H54 (cell line): ENCODE data around the gene XRRA1.

ENCODE experiments used
- DNase-seq: peaks from one replicate; pipeline ENCODE4 v3.0.0; 2011; ENCODE audit warnings: low spot score, mixed read lengths; ENCODE audit not compliant: insufficient read length
- FAIRE-seq: peaks from 3 replicates; lab custom pipeline; 2011; peaks lifted over from hg19 to GRCh38; lab: Jason Lieb, UNC
- POLR2A ChIP-seq: IDR thresholded peaks from 2 replicates; pipeline ENCODE4 v1.6.1; 2011; ENCODE audit warnings: low read depth, mild to moderate bottlenecking, low read length

Gene XRRA1

DNA sequence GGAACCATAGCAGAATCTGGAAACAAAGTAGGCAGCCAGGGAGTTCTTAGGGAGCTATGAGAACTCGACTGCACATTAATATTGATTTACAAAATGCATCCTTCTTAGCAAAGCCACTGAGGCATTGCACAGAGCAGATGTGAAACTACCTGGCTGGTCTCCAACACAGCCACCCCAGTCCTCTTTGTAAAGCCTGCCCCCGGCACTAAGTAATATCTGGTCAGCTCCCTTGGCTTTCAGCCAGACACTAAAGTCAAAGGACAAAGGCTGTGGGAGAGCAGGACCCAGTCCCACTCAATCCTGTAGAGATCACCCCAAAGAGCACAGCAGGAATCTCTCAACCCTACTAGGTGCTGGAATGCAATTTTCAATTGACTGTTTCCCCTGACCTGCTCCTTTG is 12.8 kb downstream of the XRRA1 start:
- DNase-seq, result no peak
- FAIRE-seq, result no peak
- no peak for TF ChIP-seq POLR2A

- no peak for FAIRE-seq
- no peak for TF ChIP-seq POLR2A
- DNase-seq, result no peak
Measured at GRCh38 chr11:74935285-74935684, 13.6 kb downstream of the XRRA1 start.

DNA sequence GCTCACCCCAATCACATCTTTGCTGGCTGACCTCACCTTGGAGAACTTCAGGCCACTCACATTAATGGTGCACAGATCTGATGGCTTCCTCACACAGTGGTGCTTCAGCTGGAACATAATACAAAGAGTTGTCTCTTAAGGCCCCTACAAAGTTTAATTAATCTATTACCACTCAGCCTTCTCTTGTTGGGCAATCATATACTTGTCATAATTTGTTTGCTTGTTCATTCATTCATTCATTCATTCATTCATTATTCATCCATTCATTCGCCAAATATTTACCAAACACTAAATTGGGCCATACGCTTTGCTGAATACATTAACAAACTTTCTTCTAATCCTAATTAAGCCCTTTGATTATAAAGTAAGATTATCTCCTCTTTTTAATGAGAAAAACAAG is 15.1 kb downstream of the XRRA1 start:
- TF ChIP-seq POLR2A, result no peak
- no peak for FAIRE-seq
- DNase-seq, result no peak

- no peak for TF ChIP-seq POLR2A
- FAIRE-seq, result peak; percentile 45
Measured at GRCh38 chr11:74932797-74933196, 16.1 kb downstream of the XRRA1 start.

GRCh38 chr11:74932169-74932568 is 16.7 kb downstream of the XRRA1 start:
- FAIRE-seq (no peak), DNase-seq (no peak)
- TF ChIP-seq POLR2A, result no peak

More at GRCh38 chr11:74932797-74933196, 16.1 kb downstream of the XRRA1 start:
- DNase-seq, result no peak

DNA sequence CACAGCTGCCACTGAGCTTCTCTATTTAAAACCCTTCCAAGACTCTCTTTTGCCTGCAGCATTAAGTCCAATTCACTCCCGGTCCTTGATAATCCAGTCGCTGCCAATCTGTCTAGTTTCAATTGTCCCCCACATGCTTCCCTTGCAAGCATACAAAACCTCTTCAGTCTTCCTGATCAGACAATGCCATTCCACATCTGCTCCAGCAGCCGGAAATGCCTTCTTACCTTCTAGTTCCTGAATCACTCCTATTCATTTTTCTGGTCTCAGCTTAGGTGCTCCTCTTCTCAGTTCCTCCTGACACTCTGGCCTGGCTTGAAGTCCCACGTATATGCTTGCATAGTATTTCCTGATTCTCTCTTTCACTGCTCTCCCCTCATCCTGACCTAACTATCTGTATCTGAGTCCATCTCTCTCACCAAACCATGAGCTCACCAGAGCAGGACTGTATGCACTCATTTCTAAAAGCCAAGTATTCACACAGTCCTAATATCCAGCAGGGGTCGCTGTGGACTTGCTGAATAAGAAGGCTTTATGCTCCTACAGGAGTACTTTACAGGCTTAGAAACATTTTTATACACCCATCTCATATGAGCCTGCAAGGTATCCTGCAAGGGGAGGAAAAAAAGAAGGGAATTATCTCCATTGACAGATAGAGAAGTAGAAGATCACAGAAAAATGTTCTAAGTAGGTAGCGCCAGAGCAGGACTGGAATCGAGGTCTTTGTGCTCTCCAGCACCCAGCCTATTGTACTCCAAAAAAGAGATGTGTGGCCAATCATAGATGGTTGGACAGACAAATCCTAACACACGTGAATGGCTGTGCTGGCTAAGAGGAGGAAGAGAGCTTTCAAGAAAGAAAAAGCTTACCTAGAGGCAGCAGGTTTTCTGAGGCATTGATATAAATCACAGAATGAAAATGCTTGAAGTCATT is 19.2 kb downstream of the XRRA1 start:
- DNase-seq, result no peak
- no peak for TF ChIP-seq POLR2A
- FAIRE-seq, result no peak

GRCh38 chr11:74927496-74927895 is 21.4 kb downstream of the XRRA1 start:
- DNase-seq, result no peak
- FAIRE-seq, result no peak
- no peak for TF ChIP-seq POLR2A

- no peak for FAIRE-seq
- TF ChIP-seq POLR2A, result no peak
- no peak for DNase-seq
Measured at GRCh38 chr11:74926304-74927030, 22.4 kb downstream of the XRRA1 start.

GRCh38 chr11:74925281-74925680 is 23.6 kb downstream of the XRRA1 start:
- no peak for FAIRE-seq
- no peak for DNase-seq
- TF ChIP-seq POLR2A, result no peak

DNA sequence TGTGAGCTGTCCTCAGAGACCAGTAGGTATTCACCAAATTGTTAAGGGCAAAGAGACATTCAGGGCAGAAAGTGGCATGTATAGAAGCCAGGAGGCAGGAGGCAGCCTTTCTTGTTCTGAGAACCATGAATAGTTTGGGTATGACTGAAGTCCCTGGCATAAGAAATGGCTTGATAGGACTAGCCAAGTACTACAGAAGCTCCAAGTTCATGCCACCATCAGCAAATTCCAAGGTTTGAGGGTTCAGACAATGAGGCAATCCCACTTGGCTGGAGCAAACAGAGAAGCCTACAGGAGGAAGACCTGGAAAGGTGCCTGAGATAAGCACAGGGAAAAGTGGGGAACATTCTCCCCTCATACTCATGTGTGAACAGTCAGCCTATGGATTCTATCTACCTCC is 25.8 kb downstream of the XRRA1 start:
- TF ChIP-seq POLR2A, result no peak

GRCh38 chr11:74909812-74910211 is 39.1 kb downstream of the XRRA1 start:
- no peak for DNase-seq
- no peak for FAIRE-seq
- no peak for TF ChIP-seq POLR2A

More for the DNA sequence above, 25.8 kb downstream of the XRRA1 start:
- no peak for FAIRE-seq
- no peak for DNase-seq

DNA sequence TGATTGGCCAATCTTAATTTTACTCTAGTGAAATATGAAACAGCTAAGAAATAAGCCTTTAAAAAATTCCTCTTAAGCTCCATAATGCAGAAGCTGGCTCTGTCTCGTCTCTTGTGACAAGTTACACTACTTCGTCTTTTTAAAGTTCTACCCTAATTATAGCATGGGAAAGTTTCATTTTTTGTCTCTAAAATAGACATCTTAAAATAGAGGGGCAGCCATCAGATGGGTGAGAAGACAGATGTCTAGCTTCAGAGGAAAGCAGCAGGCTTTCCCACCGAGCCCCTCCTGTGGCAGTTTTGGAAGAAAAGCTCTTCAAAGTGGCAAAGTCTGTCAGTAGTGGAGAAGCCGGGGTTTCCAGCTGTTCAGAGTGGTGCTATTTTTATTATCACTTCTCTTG is 39.5 kb downstream of the XRRA1 start:
- FAIRE-seq (no peak), DNase-seq (no peak)

GRCh38 chr11:74905326-74905725 is 43.6 kb downstream of the XRRA1 start:
- FAIRE-seq (no peak), DNase-seq (no peak)
- no peak for TF ChIP-seq POLR2A

More for the DNA sequence above, 39.5 kb downstream of the XRRA1 start:
- TF ChIP-seq POLR2A, result no peak

- TF ChIP-seq POLR2A, result no peak
- FAIRE-seq (no peak), DNase-seq (no peak)
Measured at GRCh38 chr11:74902342-74902741, 46.5 kb downstream of the XRRA1 start.
